SK-N-SH (cell line): Measurements from ENCODE around the gene LRP1. TPM values are rescaled to one million over a fixed set of nuclear protein-coding genes. Genes with fewer than 3 reads are reported as not detected.

ENCODE experiments used
- CTCF ChIA-PET: fragments of 300-600, 350-600 bp; formaldehyde crosslinking; extraction: SDS; loops from one replicate; lab custom pipeline; 2021; lab: Yijun Ruan, JAX
- POLR2A ChIA-PET: fragments of 350-600 bp; sonication (Branson Sonifier 250); formaldehyde crosslinking; extraction: SDS; loops from one replicate; lab custom pipeline; 2020; ENCODE audit warnings: antibody characterized with exemption, inconsistent platforms; lab: Yijun Ruan, JAX
- DNase-seq: peaks from one replicate; pipeline ENCODE4 v3.0.0; 2012
- H2AFZ ChIP-seq: fragments of 200-600 bp; sonication (generic); 2 replicates; pipeline ENCODE4 v1.8.1; 2016; ENCODE audit warnings: antibody characterized with exemption, mild to moderate bottlenecking, low read depth
- H3F3A ChIP-seq: fragments of 200-600 bp; sonication (generic); replicated peaks from 2 replicates; pipeline ENCODE3; 2016; ENCODE audit warnings: antibody characterized with exemption, mild to moderate bottlenecking; ENCODE audit not compliant: insufficient read depth
- H3K27ac ChIP-seq, 2 experiments: fragments of 200-500 bp in 1 of 2; fragments of 200-600 bp in 1 of 2; sonication (Bioruptor generic) in 1 of 2; sonication (generic), shearing (Covaris generic) in 1 of 2; 2 replicates each; pipeline versions ENCODE4 v1.5.1 to v1.6.1; 2014 to 2016; ENCODE audit warnings: low read depth in 2 of 2, inconsistent platforms in 1 of 2, low read length in 1 of 2, mild to moderate bottlenecking in 1 of 2, mixed read lengths in 1 of 2
- H3K27me3 ChIP-seq: fragments of 200-600 bp; sonication (generic), shearing (Covaris generic); 2 replicates; pipeline ENCODE4 v1.6.1; 2016; ENCODE audit warnings: mixed run types; ENCODE audit not compliant: insufficient read depth
- H3K36me3 ChIP-seq, 2 experiments: fragments of 200-500 bp in 1 of 2; fragments of 200-600 bp in 1 of 2; sonication (Bioruptor generic) in 1 of 2; sonication (generic) in 1 of 2; replicated peaks in 1 of 2; 2 replicates each; pipeline versions ENCODE3 to v1.5.1; 2014 to 2016; ENCODE audit warnings: low read length in 1 of 2, mild to moderate bottlenecking in 1 of 2; ENCODE audit not compliant: insufficient read depth in 2 of 2, control insufficient read depth in 1 of 2
- H3K4me1 ChIP-seq, 2 experiments: fragments of 200-500 bp in 1 of 2; fragments of 200-600 bp in 1 of 2; sonication (Bioruptor generic) in 1 of 2; sonication (generic), shearing (Covaris generic) in 1 of 2; 2 replicates each; pipeline versions ENCODE4 v1.5.1 to v1.6.1; 2014 to 2016; ENCODE audit warnings: low read depth in 1 of 2, low read length in 1 of 2, mixed run types in 1 of 2; ENCODE audit not compliant: insufficient read depth in 2 of 2, control insufficient read depth in 1 of 2
- H3K4me2 ChIP-seq: fragments of 200-600 bp; sonication (generic), shearing (Covaris generic); 2 replicates; pipeline ENCODE4 v1.6.1; 2017; ENCODE audit warnings: mixed run types
- H3K4me3 ChIP-seq, 2 experiments: fragments of 200-500 bp in 1 of 2; fragments of 200-600 bp in 1 of 2; sonication (Bioruptor generic) in 1 of 2; sonication (generic), shearing (Covaris generic) in 1 of 2; 2 replicates each; pipeline versions ENCODE4 v1.5.1 to v1.8.1; 2014 to 2016; ENCODE audit warnings: low read depth in 2 of 2, inconsistent platforms in 1 of 2, low read length in 1 of 2, mild to moderate bottlenecking in 1 of 2, mixed read lengths in 1 of 2, moderate library complexity in 1 of 2
- H3K79me2 ChIP-seq: fragments of 200-600 bp; sonication (generic); 2 replicates; pipeline ENCODE4 v1.8.1; 2017; ENCODE audit warnings: mild to moderate bottlenecking; ENCODE audit not compliant: insufficient read depth
- H3K9ac ChIP-seq: fragments of 200-600 bp; sonication (generic); 2 replicates; pipeline ENCODE4 v1.6.1; 2017; ENCODE audit warnings: mixed run types
- H3K9me2 ChIP-seq: fragments of 200-600 bp; sonication (generic); 2 replicates; pipeline ENCODE4 v1.6.1; 2017; ENCODE audit warnings: mixed run types
- H3K9me3 ChIP-seq: fragments of 200-600 bp; sonication (generic); 2 replicates; pipeline ENCODE4 v1.6.1; 2017; ENCODE audit warnings: mixed run types, mild to moderate bottlenecking, moderate library complexity
- H4K20me1 ChIP-seq: fragments of 200-600 bp; sonication (generic); 2 replicates; pipeline ENCODE4 v1.6.1; 2017; ENCODE audit warnings: mild to moderate bottlenecking, mixed run types; ENCODE audit not compliant: insufficient read depth
- EP300 ChIP-seq, 2 experiments: IDR thresholded peaks; 2 replicates each; pipeline versions ENCODE4 v1.4.0 to v1.6.1; 2012; ENCODE audit warnings: borderline replicate concordance in 1 of 2, low read depth in 1 of 2, low read length in 1 of 2
- RFX5 ChIP-seq: IDR thresholded peaks from 2 replicates; pipeline ENCODE4 v1.6.1; 2012; ENCODE audit warnings: mild to moderate bottlenecking, improper control_type of control experiment, low read length
- USF1 ChIP-seq: IDR thresholded peaks from 2 replicates; pipeline ENCODE4 v1.4.0; 2012; ENCODE audit warnings: low read depth, borderline replicate concordance
- WGBS: methylation state at CpG from one replicate; pipeline ENCODE4 v1.1.6; 2017; ENCODE audit warnings: low lambda C conversion rate; 5-methylcytosine and 5-hydroxymethylcytosine counted together
- polyA plus RNA-seq, 3 experiments: library from polyadenylated mRNA; depleted of rRNA; stranded (reverse); fragments of >200 nt; gene quantifications; 2 replicates each; pipeline ENCODE4 v1.2.3, GENCODE V29; 2012
- TF ChIP-seq, protein P1 (sequence below): IDR thresholded peaks from 2 replicates; pipeline ENCODE4 v1.6.1; 2012; ENCODE audit warnings: mild to moderate bottlenecking, low read depth, low read length, moderate library complexity

LRP1 gene
- polyA plus RNA-seq, 1 of the 3 experiments (the other 2 are of a cell fraction) = 55.0 TPM

DNA sequence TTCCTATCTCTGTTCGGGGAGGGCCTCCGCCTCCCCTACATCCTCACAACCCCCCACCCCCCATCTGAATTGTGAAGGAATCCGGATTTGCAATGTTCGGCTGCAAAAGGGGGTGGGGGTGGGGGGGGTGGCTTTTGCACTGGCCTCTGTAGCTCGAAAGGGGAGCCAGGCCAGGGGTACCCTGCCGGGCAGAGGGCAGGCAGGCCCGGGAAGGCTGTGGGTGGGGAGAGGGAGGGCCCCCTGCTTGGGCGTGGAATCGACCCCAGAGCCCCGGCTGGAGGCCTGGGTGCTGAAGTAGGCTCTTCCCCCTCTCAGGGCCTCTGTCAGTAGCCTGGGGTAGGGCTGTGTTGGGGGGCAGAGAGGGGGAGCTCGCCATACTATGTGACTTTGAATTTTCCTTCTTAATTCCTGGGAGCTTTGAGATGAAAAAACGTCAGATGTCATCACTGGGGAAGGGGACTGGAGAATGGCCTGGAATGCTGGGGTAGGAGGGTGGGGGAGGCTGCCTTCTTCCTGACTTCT is 1.1 kb downstream of the LRP1 start:
- H3K4me1 ChIP-seq = peaks cover 35 to 53% of the 10 kb centered on the region in 2 experiments
- H3K36me3 ChIP-seq = no peaks in the 10 kb centered on the region
- CTCF ChIA-PET = interaction anchor here (0.8 to 23.5 kb wide), 12 partner anchors 12 to 114 kb away, joined by 3 to 643 read pairs (median 8); partner anchors contain the start of genes LRP1-AS and STAT6
- H3K27me3 ChIP-seq = no peaks in the 10 kb centered on the region
- peaks cover 55% of the 10 kb centered on the region for H3K79me2 ChIP-seq
- H3K9me3 ChIP-seq = no peaks in the 10 kb centered on the region
- H3K4me3 ChIP-seq = peak overlapping the region; percentile 87 to 96
- TF ChIP-seq EP300 (IDR thresholded peaks at IDR 0.05; ENCODE audit: borderline replicate concordance in 1 of 2, low read depth in 1 of 2, low read length in 1 of 2) (no peak), RFX5 (no peak)
- TF ChIP-seq, all 33 proteins: peak for 0
- Histone ChIP-seq H3K4me2 (peak overlapping the region; percentile 99), H2AFZ (peak overlapping the region; percentile 38; the same call in 1 of the 2 replicates), H3K27ac (peak overlapping the region in 1 of 2 experiments; percentile 88; a peak in 2 of 4 replicates), H3K9ac (peak overlapping the region; percentile 80), H4K20me1 (peaks cover 34% of the 10 kb centered on the region), H3F3A (peaks cover 5% of the 10 kb centered on the region), H3K9me2 (no peaks in the 10 kb centered on the region)
- peak; percentile 66 for DNase-seq
- 18% methylated on average over 9 of the region's 12 CpGs for WGBS
- POLR2A ChIA-PET = interaction anchor here (2.3 to 3.4 kb wide), 2 partner anchors 13 to 45 kb away, joined by 4 to 23 read pairs; no protein-coding TSS in a partner anchor

- Histone ChIP-seq H3K27ac (peak overlapping the region in 1 of 2 experiments; percentile 23; a peak in 1 of 4 replicates), H3K4me3 (peak overlapping the region; percentile 87 to 96), H3K79me2 (peaks cover 58% of the 10 kb centered on the region), H3K9ac (peak overlapping the region; percentile 80), H3K27me3 (no peaks in the 10 kb centered on the region), H2AFZ (no peak overlapping the region), H3K4me1 (peaks cover 35 to 54% of the 10 kb centered on the region in 2 experiments), H3K36me3 (no peaks in the 10 kb centered on the region), H3K9me3 (no peaks in the 10 kb centered on the region), H4K20me1 (peaks cover 35% of the 10 kb centered on the region), H3K9me2 (no peaks in the 10 kb centered on the region), H3F3A (peaks cover 5% of the 10 kb centered on the region), H3K4me2 (peak overlapping the region; percentile 99)
- POLR2A ChIA-PET = interaction anchor here (2.3 kb wide), 1 partner anchor 12 kb away, joined by 4 read pairs; no protein-coding TSS in a partner anchor
- CTCF ChIA-PET = interaction anchor here (1.2 to 23.5 kb wide), 6 partner anchors 11 to 84 kb away, joined by 4 to 643 read pairs (median 12); partner anchors contain the start of gene LRP1-AS
- peak; percentile 17 for DNase-seq
- no peak for TF ChIP-seq USF1
- TF ChIP-seq, protein P1, sequence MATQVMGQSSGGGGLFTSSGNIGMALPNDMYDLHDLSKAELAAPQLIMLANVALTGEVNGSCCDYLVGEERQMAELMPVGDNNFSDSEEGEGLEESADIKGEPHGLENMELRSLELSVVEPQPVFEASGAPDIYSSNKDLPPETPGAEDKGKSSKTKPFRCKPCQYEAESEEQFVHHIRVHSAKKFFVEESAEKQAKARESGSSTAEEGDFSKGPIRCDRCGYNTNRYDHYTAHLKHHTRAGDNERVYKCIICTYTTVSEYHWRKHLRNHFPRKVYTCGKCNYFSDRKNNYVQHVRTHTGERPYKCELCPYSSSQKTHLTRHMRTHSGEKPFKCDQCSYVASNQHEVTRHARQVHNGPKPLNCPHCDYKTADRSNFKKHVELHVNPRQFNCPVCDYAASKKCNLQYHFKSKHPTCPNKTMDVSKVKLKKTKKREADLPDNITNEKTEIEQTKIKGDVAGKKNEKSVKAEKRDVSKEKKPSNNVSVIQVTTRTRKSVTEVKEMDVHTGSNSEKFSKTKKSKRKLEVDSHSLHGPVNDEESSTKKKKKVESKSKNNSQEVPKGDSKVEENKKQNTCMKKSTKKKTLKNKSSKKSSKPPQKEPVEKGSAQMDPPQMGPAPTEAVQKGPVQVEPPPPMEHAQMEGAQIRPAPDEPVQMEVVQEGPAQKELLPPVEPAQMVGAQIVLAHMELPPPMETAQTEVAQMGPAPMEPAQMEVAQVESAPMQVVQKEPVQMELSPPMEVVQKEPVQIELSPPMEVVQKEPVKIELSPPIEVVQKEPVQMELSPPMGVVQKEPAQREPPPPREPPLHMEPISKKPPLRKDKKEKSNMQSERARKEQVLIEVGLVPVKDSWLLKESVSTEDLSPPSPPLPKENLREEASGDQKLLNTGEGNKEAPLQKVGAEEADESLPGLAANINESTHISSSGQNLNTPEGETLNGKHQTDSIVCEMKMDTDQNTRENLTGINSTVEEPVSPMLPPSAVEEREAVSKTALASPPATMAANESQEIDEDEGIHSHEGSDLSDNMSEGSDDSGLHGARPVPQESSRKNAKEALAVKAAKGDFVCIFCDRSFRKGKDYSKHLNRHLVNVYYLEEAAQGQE = no peak
Observed at GRCh38 chr12:57129889-57130288, 1.6 kb downstream of the LRP1 start.
